Ascending aorta (tissue), 2 donors: ENCODE measurements around the gene DNM1. TPM values are rescaled to one million over a fixed set of nuclear protein-coding genes. Genes with fewer than 3 reads are reported as not detected.
"Not testable (repeated sequence)": the region's sequence is repeated elsewhere in the genome, so short reads cannot be mapped to it uniquely, and the experiment has no call there.

Experiments used
- DNase-seq, 2 donors: peaks; one replicate each; pipeline ENCODE4 v3.0.0-alpha.2; 2019; ENCODE audit warnings: low spot score in 2 of 2
- H3K27ac ChIP-seq, 2 donors: fragments of 200-600 bp; sonication (generic); one replicate each; pipeline ENCODE4 v1.5.1; 2016 to 2017; ENCODE audit warnings: mild to moderate bottlenecking in 1 of 2
- H3K27me3 ChIP-seq: fragments of 200-600 bp; sonication (generic); one replicate; pipeline ENCODE4 v1.5.1; 2017
- H3K36me3 ChIP-seq, 2 donors: fragments of 200-600 bp; sonication (generic); one replicate each; pipeline ENCODE4 v1.5.1; 2016
- H3K4me1 ChIP-seq, 2 donors: fragments of 200-600 bp; sonication (generic); one replicate each; pipeline ENCODE4 v1.5.1; 2016 to 2017; ENCODE audit warnings: mild to moderate bottlenecking in 1 of 2
- H3K4me3 ChIP-seq, 2 donors: fragments of 200-600 bp; sonication (generic); one replicate each; pipeline ENCODE4 v1.5.1; 2016 to 2017; ENCODE audit warnings: mild to moderate bottlenecking in 1 of 2
- H3K9me3 ChIP-seq, 2 donors: fragments of 200-600 bp; sonication (generic); one replicate each; pipeline ENCODE4 v1.5.1; 2016
- intact Hi-C: fragments of 100-400 bp; cut with DNase I; formaldehyde crosslinking; loops from one replicate; pipeline ENCODE4 v1.15.1; 2023
- total RNA-seq: library from RNA; depleted of rRNA; stranded (reverse); fragments of >200 nt; gene quantifications from one replicate; pipeline ENCODE4 v1.1.0, GENCODE V29; 2016
- TF ChIP-seq, protein P1 (sequence below), 3 experiments: fragments of 200-600 bp in 2 of 3; fragments of 450-650 bp in 1 of 3; sonication (generic) in 2 of 3; IDR thresholded peaks; one replicate each; pipeline ENCODE4 v1.5.1; 2016 to 2019; ENCODE audit warnings: antibody characterized with exemption in 3 of 3, mild to moderate bottlenecking in 1 of 3, moderate library complexity in 1 of 3

DNM1 gene
- total RNA-seq, 1 donor from 2014 or later, result 31.9 TPM

DNA sequence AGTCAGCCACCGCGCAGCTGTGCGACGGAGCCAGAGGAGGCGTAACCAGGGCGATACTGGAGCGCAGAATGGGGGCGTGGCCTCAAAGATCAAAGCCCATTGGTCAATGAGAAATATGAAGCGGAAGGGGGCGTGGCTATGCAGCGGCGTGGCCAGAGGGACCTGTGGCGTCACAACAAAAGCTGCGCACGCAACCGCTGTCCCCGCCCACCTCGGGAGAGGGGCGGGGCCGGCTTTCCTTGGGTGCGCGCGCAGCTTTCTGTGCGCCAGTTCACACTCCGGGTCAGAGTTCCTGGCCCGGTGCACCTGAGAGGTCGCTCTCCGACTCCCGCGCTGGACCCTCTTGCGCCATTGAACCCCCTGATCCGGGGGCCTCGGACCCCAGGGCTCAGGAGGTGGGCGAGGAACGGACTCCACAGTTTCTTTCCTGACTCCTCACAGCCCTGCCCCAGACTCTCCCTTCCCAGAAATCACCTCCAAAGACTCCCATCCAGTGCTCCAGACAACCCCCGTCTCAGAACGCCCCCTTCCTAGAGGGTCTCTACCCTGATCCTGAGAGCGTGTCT lies 72.9 kb downstream of the DNM1 start, which contains the start of gene SWI5:
Gene SWI5, plus strand, starts transcription at position 269 of the 566 bp plus-strand sequence.
- DNase-seq, result peak; percentile 95 to 100
- H3K36me3 ChIP-seq, result peaks cover 18 to 23% of the 10 kb centered on the region in 2 donors
- intact Hi-C loops, result loop anchor here (1.0 to 5.0 kb wide), 5 partner anchors 46 to 181 kb away; partner anchors contain the start of genes CIZ1, COQ4, ODF2 and TRUB2
- H3K4me1 ChIP-seq, result peaks cover 6 to 20% of the 10 kb centered on the region in 2 donors
- no peaks in the 10 kb centered on the region for H3K27me3 ChIP-seq
- H3K27ac ChIP-seq, result peak within 1 kb of the TSS; percentile 86 to 87
- TF ChIP-seq, protein P1, sequence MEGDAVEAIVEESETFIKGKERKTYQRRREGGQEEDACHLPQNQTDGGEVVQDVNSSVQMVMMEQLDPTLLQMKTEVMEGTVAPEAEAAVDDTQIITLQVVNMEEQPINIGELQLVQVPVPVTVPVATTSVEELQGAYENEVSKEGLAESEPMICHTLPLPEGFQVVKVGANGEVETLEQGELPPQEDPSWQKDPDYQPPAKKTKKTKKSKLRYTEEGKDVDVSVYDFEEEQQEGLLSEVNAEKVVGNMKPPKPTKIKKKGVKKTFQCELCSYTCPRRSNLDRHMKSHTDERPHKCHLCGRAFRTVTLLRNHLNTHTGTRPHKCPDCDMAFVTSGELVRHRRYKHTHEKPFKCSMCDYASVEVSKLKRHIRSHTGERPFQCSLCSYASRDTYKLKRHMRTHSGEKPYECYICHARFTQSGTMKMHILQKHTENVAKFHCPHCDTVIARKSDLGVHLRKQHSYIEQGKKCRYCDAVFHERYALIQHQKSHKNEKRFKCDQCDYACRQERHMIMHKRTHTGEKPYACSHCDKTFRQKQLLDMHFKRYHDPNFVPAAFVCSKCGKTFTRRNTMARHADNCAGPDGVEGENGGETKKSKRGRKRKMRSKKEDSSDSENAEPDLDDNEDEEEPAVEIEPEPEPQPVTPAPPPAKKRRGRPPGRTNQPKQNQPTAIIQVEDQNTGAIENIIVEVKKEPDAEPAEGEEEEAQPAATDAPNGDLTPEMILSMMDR (IDR thresholded peaks at IDR 0.05), result no peak
- peak within 1 kb of the TSS; percentile 78 to 91 for H3K4me3 ChIP-seq
- no peaks in the 10 kb centered on the region for H3K9me3 ChIP-seq

- Histone ChIP-seq H3K4me3 (peak overlapping the region; percentile 78 to 91), H3K9me3 (no peaks in the 10 kb centered on the region), H3K27ac (peak overlapping the region; percentile 85 to 87), H3K36me3 (peaks cover 12 to 16% of the 10 kb centered on the region in 2 donors), H3K4me1 (peaks cover 6 to 20% of the 10 kb centered on the region in 2 donors), H3K27me3 (no peaks in the 10 kb centered on the region)
- TF ChIP-seq, protein P1 (IDR thresholded peaks at IDR 0.05), result no peak
- DNase-seq, result peak in 1 of 2 donors; percentile 72
- intact Hi-C loops, result loop anchor here (1.0 to 5.0 kb wide), 5 partner anchors 46 to 181 kb away; partner anchors contain the start of genes CIZ1, COQ4, ODF2 and TRUB2
Measured at GRCh38 chr9:128276574-128277270, 73.5 kb downstream of the DNM1 start.

- not testable (repeated sequence) for H3K4me3 ChIP-seq, H3K27me3 ChIP-seq, H3K9me3 ChIP-seq, H3K27ac ChIP-seq, H3K36me3 ChIP-seq, DNase-seq
- intact Hi-C loops, result loop anchor here (5.0 kb wide), 2 partner anchors 87 to 178 kb away; partner anchors contain the start of genes CIZ1 and ODF2
- H3K4me1 ChIP-seq, result peaks cover 6 to 12% of the 10 kb centered on the region in 2 donors
Measured at GRCh38 chr9:128279088-128280073, 76.2 kb downstream of the DNM1 start.

- TF ChIP-seq, protein P1 (IDR thresholded peaks at IDR 0.05), result no peak
- DNase-seq, result no peak
- Histone ChIP-seq H3K27ac (no peak overlapping the region), H3K9me3 (no peaks in the 10 kb centered on the region), H3K27me3 (no peaks in the 10 kb centered on the region), H3K36me3 (peaks cover under 1 to 1% of the 10 kb centered on the region in 2 donors), H3K4me3 (no peak overlapping the region), H3K4me1 (peaks cover 6 to 10% of the 10 kb centered on the region in 2 donors)
- intact Hi-C loops, result no loop called here
Measured at GRCh38 chr9:128280084-128280622, 77.0 kb downstream of the DNM1 start.

- Histone ChIP-seq H3K36me3 (peaks cover 5 to 17% of the 10 kb centered on the region in 2 donors), H3K9me3 (no peaks in the 10 kb centered on the region), H3K27me3 (no peaks in the 10 kb centered on the region), H3K4me1 (peaks cover 0 to under 1% of the 10 kb centered on the region in 2 donors), H3K4me3 (no peak overlapping the region), H3K27ac (no peak overlapping the region)
- intact Hi-C loops, result no loop called here
- DNase-seq, result no peak
- TF ChIP-seq, protein P1 (IDR thresholded peaks at IDR 0.05), result no peak
Measured at GRCh38 chr9:128282500-128282899, 79.3 kb downstream of the DNM1 start.
